ENCODE data around the gene FRRS1. TPM values are rescaled to one million over a fixed set of nuclear protein-coding genes. Genes with fewer than 3 reads are reported as not detected.

FRRS1 gene
- total RNA-seq, 1 experiment from 2014 or later: 11.1 TPM

DNA sequence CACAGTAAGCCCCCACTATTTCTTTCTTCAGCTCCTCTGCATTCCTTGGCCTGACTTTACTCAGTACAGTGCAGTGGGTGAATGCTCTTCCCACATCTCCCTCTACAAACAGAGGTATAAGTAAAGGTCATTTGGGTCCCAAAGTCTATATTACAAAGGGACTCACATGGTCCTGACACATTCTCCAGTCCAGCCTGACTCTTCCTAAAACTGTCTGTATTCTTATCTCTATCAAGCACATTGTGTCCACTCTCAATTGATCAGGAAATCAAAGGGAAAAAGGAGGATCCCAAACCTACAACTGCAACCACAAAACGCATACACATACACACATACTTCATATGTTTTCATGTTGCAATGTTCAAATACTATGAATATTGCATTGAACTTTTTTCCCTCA is 49.4 kb downstream of the FRRS1 start:
- ChIA-PET CTCF (no interaction called here), POLR2A (no interaction called here)
- Histone ChIP-seq H3K9me3 (no peaks in the 10 kb centered on the region), H3K36me3 (ENCODE audit: control insufficient read depth, insufficient read depth, low read length) (no peaks in the 10 kb centered on the region), H3K4me1 (no peaks in the 10 kb centered on the region), H3K27me3 (replicated peaks; ENCODE audit: control insufficient read depth, insufficient read depth, low read length) (no peaks in the 10 kb centered on the region), H3K4me3 (ENCODE audit: low read depth, low read length) (no peak overlapping the region)
- Mint-ChIP-seq H3K4me1 (ENCODE audit: low read depth, unreplicated experiment) (no peaks in the 10 kb centered on the region), H3K4me3 (ENCODE audit: unreplicated experiment) (no peak overlapping the region), H3K9me3 (ENCODE audit: unreplicated experiment) (no peaks in the 10 kb centered on the region), H3K27me3 (ENCODE audit: insufficient read depth, unreplicated experiment) (no peaks in the 10 kb centered on the region), H3K27ac (ENCODE audit: unreplicated experiment) (no peak overlapping the region), H3K36me3 (ENCODE audit: insufficient read depth, unreplicated experiment) (peaks cover 8% of the 10 kb centered on the region)
- DNase-seq: no peak
- intact Hi-C loops (cut with micrococcal nuclease; ENCODE audit: unreplicated experiment): no loop called here
- TF ChIP-seq, protein P1, sequence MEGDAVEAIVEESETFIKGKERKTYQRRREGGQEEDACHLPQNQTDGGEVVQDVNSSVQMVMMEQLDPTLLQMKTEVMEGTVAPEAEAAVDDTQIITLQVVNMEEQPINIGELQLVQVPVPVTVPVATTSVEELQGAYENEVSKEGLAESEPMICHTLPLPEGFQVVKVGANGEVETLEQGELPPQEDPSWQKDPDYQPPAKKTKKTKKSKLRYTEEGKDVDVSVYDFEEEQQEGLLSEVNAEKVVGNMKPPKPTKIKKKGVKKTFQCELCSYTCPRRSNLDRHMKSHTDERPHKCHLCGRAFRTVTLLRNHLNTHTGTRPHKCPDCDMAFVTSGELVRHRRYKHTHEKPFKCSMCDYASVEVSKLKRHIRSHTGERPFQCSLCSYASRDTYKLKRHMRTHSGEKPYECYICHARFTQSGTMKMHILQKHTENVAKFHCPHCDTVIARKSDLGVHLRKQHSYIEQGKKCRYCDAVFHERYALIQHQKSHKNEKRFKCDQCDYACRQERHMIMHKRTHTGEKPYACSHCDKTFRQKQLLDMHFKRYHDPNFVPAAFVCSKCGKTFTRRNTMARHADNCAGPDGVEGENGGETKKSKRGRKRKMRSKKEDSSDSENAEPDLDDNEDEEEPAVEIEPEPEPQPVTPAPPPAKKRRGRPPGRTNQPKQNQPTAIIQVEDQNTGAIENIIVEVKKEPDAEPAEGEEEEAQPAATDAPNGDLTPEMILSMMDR (IDR thresholded peaks at IDR 0.05; ENCODE audit: insufficient read depth in 1 of 2, low read depth in 1 of 2, low read length in 1 of 2, severe bottlenecking in 1 of 2, unreplicated experiment in 1 of 2): no peak
- BruUV-seq (replicated peaks): no TSS peak

DNA sequence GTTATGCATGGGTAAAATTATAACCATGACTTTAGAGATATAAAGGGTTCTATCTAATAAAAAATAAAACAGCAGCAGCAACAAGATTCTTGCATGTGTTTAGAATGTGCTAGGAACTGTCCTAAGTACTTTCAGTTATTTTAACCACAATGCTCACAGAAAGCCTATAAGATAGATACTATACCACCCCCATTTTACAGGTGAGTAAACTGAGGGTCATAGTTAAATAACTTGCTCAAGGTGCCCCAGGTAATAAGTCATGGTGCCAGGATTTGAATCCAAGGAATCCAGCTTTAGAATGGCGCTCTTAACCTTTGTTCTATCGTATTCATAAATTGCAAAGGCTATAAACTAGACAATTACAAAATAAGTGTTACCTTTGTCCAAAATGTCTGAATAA is 53.4 kb downstream of the FRRS1 start:
- H3K4me1 Mint-ChIP-seq (ENCODE audit: low read depth, unreplicated experiment): no peaks in the 10 kb centered on the region
- POLR2A ChIA-PET: no interaction called here
- Histone ChIP-seq H3K36me3 (ENCODE audit: control insufficient read depth, insufficient read depth, low read length) (no peaks in the 10 kb centered on the region), H3K4me3 (ENCODE audit: low read depth, low read length) (no peak overlapping the region), H3K4me1 (no peaks in the 10 kb centered on the region), H3K9me3 (no peaks in the 10 kb centered on the region), H3K27me3 (replicated peaks; ENCODE audit: control insufficient read depth, insufficient read depth, low read length) (no peaks in the 10 kb centered on the region)
- CTCF ChIA-PET: no interaction called here
- H3K27me3 Mint-ChIP-seq (ENCODE audit: insufficient read depth, unreplicated experiment): no peaks in the 10 kb centered on the region
- H3K27ac Mint-ChIP-seq (ENCODE audit: unreplicated experiment): no peak overlapping the region
- H3K4me3 Mint-ChIP-seq (ENCODE audit: unreplicated experiment): no peak overlapping the region
- H3K36me3 Mint-ChIP-seq (ENCODE audit: insufficient read depth, unreplicated experiment): peaks cover 8% of the 10 kb centered on the region
- BruUV-seq (replicated peaks): no TSS peak
- TF ChIP-seq, protein P1 (IDR thresholded peaks at IDR 0.05; ENCODE audit: insufficient read depth in 1 of 2, low read depth in 1 of 2, low read length in 1 of 2, severe bottlenecking in 1 of 2, unreplicated experiment in 1 of 2): no peak
- DNase-seq: no peak
- no peaks in the 10 kb centered on the region for H3K9me3 Mint-ChIP-seq (ENCODE audit: unreplicated experiment)
- intact Hi-C loops (cut with micrococcal nuclease; ENCODE audit: unreplicated experiment): no loop called here

- ChIA-PET CTCF (no interaction called here), POLR2A (no interaction called here)
- BruUV-seq (replicated peaks): no TSS peak
- no peaks in the 10 kb centered on the region for H3K36me3 ChIP-seq (ENCODE audit: control insufficient read depth, insufficient read depth, low read length)
- no peaks in the 10 kb centered on the region for H3K4me1 ChIP-seq
- no peak overlapping the region for H3K27ac Mint-ChIP-seq (ENCODE audit: unreplicated experiment)
- no peak overlapping the region for H3K4me3 Mint-ChIP-seq (ENCODE audit: unreplicated experiment)
- H3K27me3 ChIP-seq (replicated peaks; ENCODE audit: control insufficient read depth, insufficient read depth, low read length): no peaks in the 10 kb centered on the region
- H3K27me3 Mint-ChIP-seq (ENCODE audit: insufficient read depth, unreplicated experiment): no peaks in the 10 kb centered on the region
- no peaks in the 10 kb centered on the region for H3K4me1 Mint-ChIP-seq (ENCODE audit: low read depth, unreplicated experiment)
- H3K9me3 Mint-ChIP-seq (ENCODE audit: unreplicated experiment): no peaks in the 10 kb centered on the region
- DNase-seq: no peak
- H3K4me3 ChIP-seq (ENCODE audit: low read depth, low read length): no peak overlapping the region
- H3K9me3 ChIP-seq: no peaks in the 10 kb centered on the region
- H3K36me3 Mint-ChIP-seq (ENCODE audit: insufficient read depth, unreplicated experiment): peaks cover 8% of the 10 kb centered on the region
- TF ChIP-seq, protein P1 (IDR thresholded peaks at IDR 0.05; ENCODE audit: insufficient read depth in 1 of 2, low read depth in 1 of 2, low read length in 1 of 2, severe bottlenecking in 1 of 2, unreplicated experiment in 1 of 2): no peak
- intact Hi-C loops (cut with micrococcal nuclease; ENCODE audit: unreplicated experiment): no loop called here
Measured at GRCh38 chr1:99710994-99711393, 55.4 kb downstream of the FRRS1 start.

Data from Caco-2 (cell line).